Nephron progenitor cell (in vitro differentiated cells): Measurements from ENCODE around the gene COQ8B.

Experiments
- DNase-seq: peaks from one replicate; pipeline ENCODE4 v3.0.0; 2021
- H3K27ac Mint-ChIP-seq: 2 replicates; pipeline ENCODE4 v1.8.0; 2021; ENCODE audit warnings: mild to moderate bottlenecking, moderate library complexity, mixed read lengths
- H3K27me3 Mint-ChIP-seq: 2 replicates; pipeline ENCODE4 v1.8.0; 2021; ENCODE audit warnings: mild to moderate bottlenecking, low read depth, mixed read lengths; ENCODE audit not compliant: poor library complexity
- H3K36me3 Mint-ChIP-seq: 2 replicates; pipeline ENCODE4 v1.8.0; 2021; ENCODE audit warnings: low read depth, mixed read lengths
- H3K4me1 Mint-ChIP-seq: 2 replicates; pipeline ENCODE4 v1.8.0; 2021; ENCODE audit warnings: mixed read lengths
- H3K4me3 Mint-ChIP-seq: 2 replicates; pipeline ENCODE4 v1.8.0; 2021; ENCODE audit warnings: mild to moderate bottlenecking, moderate library complexity, mixed read lengths
- H3K9me3 Mint-ChIP-seq: 2 replicates; pipeline ENCODE4 v1.8.0; 2021; ENCODE audit warnings: mild to moderate bottlenecking, moderate library complexity, mixed read lengths
- CTCF ChIP-seq: fragments of 200-600 bp; sonication (generic); IDR thresholded peaks from 2 replicates; pipeline ENCODE4 v1.5.0; 2021; ENCODE audit warnings: antibody characterized with exemption

Gene COQ8B

GRCh38 chr19:40693150-40693788 is 23.4 kb downstream of the COQ8B start:
- H3K36me3 Mint-ChIP-seq, result peaks cover 25% of the 10 kb centered on the region
- H3K27ac Mint-ChIP-seq, result no peak overlapping the region
- no peaks in the 10 kb centered on the region for H3K9me3 Mint-ChIP-seq
- no peak for TF ChIP-seq CTCF
- no peak for DNase-seq
- peaks cover 4% of the 10 kb centered on the region for H3K27me3 Mint-ChIP-seq
- peaks cover 4% of the 10 kb centered on the region for H3K4me1 Mint-ChIP-seq
- no peak overlapping the region for H3K4me3 Mint-ChIP-seq

GRCh38 chr19:40692212-40692551 is 24.5 kb downstream of the COQ8B start:
- no peaks in the 10 kb centered on the region for H3K9me3 Mint-ChIP-seq
- peaks cover 4% of the 10 kb centered on the region for H3K4me1 Mint-ChIP-seq
- no peak for TF ChIP-seq CTCF
- H3K27me3 Mint-ChIP-seq, result peaks cover 4% of the 10 kb centered on the region
- H3K36me3 Mint-ChIP-seq, result peaks cover 18% of the 10 kb centered on the region
- H3K27ac Mint-ChIP-seq, result peak overlapping the region; percentile 67
- DNase-seq, result peak; percentile 12
- no peak overlapping the region for H3K4me3 Mint-ChIP-seq

GRCh38 chr19:40691421-40692211 is 25.1 kb downstream of the COQ8B start:
- peaks cover 4% of the 10 kb centered on the region for H3K4me1 Mint-ChIP-seq
- peaks cover 12% of the 10 kb centered on the region for H3K36me3 Mint-ChIP-seq
- no peak for TF ChIP-seq CTCF
- no peak overlapping the region for H3K4me3 Mint-ChIP-seq
- H3K27me3 Mint-ChIP-seq, result peaks cover 4% of the 10 kb centered on the region
- no peak overlapping the region for H3K27ac Mint-ChIP-seq
- peak; percentile 8 for DNase-seq
- H3K9me3 Mint-ChIP-seq, result no peaks in the 10 kb centered on the region

- Mint-ChIP-seq H3K4me3 (peak overlapping the region; percentile 84), H3K27me3 (peaks cover 4% of the 10 kb centered on the region), H3K36me3 (peaks cover 10% of the 10 kb centered on the region), H3K9me3 (no peaks in the 10 kb centered on the region), H3K27ac (no peak overlapping the region), H3K4me1 (peaks cover 4% of the 10 kb centered on the region)
- peak; percentile 95 for DNase-seq
- TF ChIP-seq CTCF, result no peak
These were observed 25.8 kb downstream of the COQ8B start for GRCh38 chr19:40690693-40691420.

GRCh38 chr19:40690050-40690692 is 26.5 kb downstream of the COQ8B start, which contains the start of gene NUMBL:
TSS of gene NUMBL (minus strand) at chr19:40690651. CDS start at chr19:40690483, 168 bp downstream.
- Mint-ChIP-seq H3K27ac (no peak within 1 kb of the TSS), H3K27me3 (peaks cover 4% of the 10 kb centered on the region), H3K4me1 (peaks cover 4% of the 10 kb centered on the region), H3K9me3 (no peaks in the 10 kb centered on the region), H3K36me3 (peaks cover 16% of the 10 kb centered on the region), H3K4me3 (peak within 1 kb of the TSS; percentile 84)
- TF ChIP-seq CTCF, result no peak
- DNase-seq, result no peak
